ENCODE results near the gene C6orf89. TPM values are rescaled to one million over a fixed set of nuclear protein-coding genes. Genes with fewer than 3 reads are reported as not detected.

The C6orf89 gene
- total RNA-seq, 1 experiment from 2014 or later = 11.8 TPM

GRCh38 chr6:36908747-36909146 lies 23.0 kb downstream of the C6orf89 start:
- Histone ChIP-seq H4K91ac (ENCODE audit: insufficient read length, low read depth, low read length) (no peak overlapping the region), H3K27ac (ENCODE audit: insufficient read length, low read depth, low read length) (no peak overlapping the region), H3K4me2 (ENCODE audit: insufficient read depth, insufficient read length, low read length) (no peak overlapping the region), H3K9me3 (ENCODE audit: control insufficient read depth, low read depth, low read length) (no peaks in the 10 kb centered on the region), H3K23me2 (ENCODE audit: insufficient read length, low read depth, low read length, poor library complexity, severe bottlenecking) (no peaks in the 10 kb centered on the region), H2AK5ac (ENCODE audit: insufficient read length, low read length) (no peak overlapping the region), H2BK12ac (ENCODE audit: insufficient read length, low read depth, low read length) (no peak overlapping the region), H3K4ac (ENCODE audit: low read depth, low read length) (no peak overlapping the region), H4K8ac (replicated peaks; ENCODE audit: insufficient read length, low read depth, low read length) (no peak overlapping the region), H3K79me1 (ENCODE audit: insufficient read depth, low read depth, low read length, poor library complexity, severe bottlenecking) (no peaks in the 10 kb centered on the region), H2BK15ac (ENCODE audit: low read depth, low read length) (no peak overlapping the region), H3K18ac (ENCODE audit: insufficient read length, low read depth, low read length) (no peak overlapping the region), H4K5ac (ENCODE audit: insufficient read length, low read depth, low read length) (no peak overlapping the region), H3K27me3 (ENCODE audit: insufficient read depth, low read length) (no peaks in the 10 kb centered on the region), H2BK20ac (ENCODE audit: low read depth, low read length, poor library complexity, severe bottlenecking) (no peak overlapping the region), H2AFZ (ENCODE audit: low read length) (no peak overlapping the region), H2BK120ac (ENCODE audit: low read depth, low read length, poor library complexity, severe bottlenecking) (no peak overlapping the region), H3T11ph (ENCODE audit: low read length) (no peak overlapping the region), H3K4me1 (ENCODE audit: insufficient read depth, low read length) (peaks cover 2% of the 10 kb centered on the region; the same call in 1 of the 2 replicates), H3K79me2 (ENCODE audit: insufficient read depth, low read length) (no peaks in the 10 kb centered on the region), H3K56ac (ENCODE audit: insufficient read length, low read depth, low read length) (no peak overlapping the region), H3K23ac (ENCODE audit: insufficient read length, low read depth, low read length) (no peak overlapping the region), H4K20me1 (ENCODE audit: control insufficient read depth, insufficient read depth, insufficient read length) (no peaks in the 10 kb centered on the region), H2BK5ac (ENCODE audit: insufficient read length, low read length) (no peak overlapping the region), H3K9ac (ENCODE audit: extremely low read depth, insufficient read length, low read length) (no peak overlapping the region), H3K14ac (ENCODE audit: insufficient read depth, low read length) (no peak overlapping the region)
- Mint-ChIP-seq H3K9me3 (no peaks in the 10 kb centered on the region), H3K4me1 (peaks cover 0 to 6% of the 10 kb centered on the region in 2 experiments; a peak in 2 of 4 replicates), H3K36me3 (ENCODE audit: insufficient read depth in 1 of 3, low read depth in 3 of 3) (no peaks in the 10 kb centered on the region), H3K27ac (no peak overlapping the region), H3K4me3 (no peak overlapping the region), H3K27me3 (ENCODE audit: low read depth) (no peaks in the 10 kb centered on the region)
- no peak for DNase-seq
- no CpG with 5 or more reads among the region's 2 CpGs for WGBS (ENCODE audit: extremely low coverage, insufficient read length, low lambda C conversion rate)
- TF ChIP-seq, protein P1, sequence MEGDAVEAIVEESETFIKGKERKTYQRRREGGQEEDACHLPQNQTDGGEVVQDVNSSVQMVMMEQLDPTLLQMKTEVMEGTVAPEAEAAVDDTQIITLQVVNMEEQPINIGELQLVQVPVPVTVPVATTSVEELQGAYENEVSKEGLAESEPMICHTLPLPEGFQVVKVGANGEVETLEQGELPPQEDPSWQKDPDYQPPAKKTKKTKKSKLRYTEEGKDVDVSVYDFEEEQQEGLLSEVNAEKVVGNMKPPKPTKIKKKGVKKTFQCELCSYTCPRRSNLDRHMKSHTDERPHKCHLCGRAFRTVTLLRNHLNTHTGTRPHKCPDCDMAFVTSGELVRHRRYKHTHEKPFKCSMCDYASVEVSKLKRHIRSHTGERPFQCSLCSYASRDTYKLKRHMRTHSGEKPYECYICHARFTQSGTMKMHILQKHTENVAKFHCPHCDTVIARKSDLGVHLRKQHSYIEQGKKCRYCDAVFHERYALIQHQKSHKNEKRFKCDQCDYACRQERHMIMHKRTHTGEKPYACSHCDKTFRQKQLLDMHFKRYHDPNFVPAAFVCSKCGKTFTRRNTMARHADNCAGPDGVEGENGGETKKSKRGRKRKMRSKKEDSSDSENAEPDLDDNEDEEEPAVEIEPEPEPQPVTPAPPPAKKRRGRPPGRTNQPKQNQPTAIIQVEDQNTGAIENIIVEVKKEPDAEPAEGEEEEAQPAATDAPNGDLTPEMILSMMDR (conservative IDR thresholded peaks at IDR 0.05) = no peak

All from H9 (cell line).